NB4 (cell line): ENCODE measurements around the gene BAZ2A.

Experiments used
- DNase-seq: peaks from one replicate; pipeline ENCODE4 v3.0.0; 2010; ENCODE audit warnings: low read depth
- H3K4me3 ChIP-seq: one replicate; pipeline ENCODE4 v1.5.1; 2011; ENCODE audit warnings: mild to moderate bottlenecking, low read depth, low read length, moderate library complexity
- CTCF ChIP-seq: IDR thresholded peaks from one replicate; pipeline ENCODE4 v1.5.1; 2012; ENCODE audit warnings: low read depth, low read length
- MYC ChIP-seq: IDR thresholded peaks from 2 replicates; pipeline ENCODE4 v1.6.1; 2011; ENCODE audit warnings: low read depth, low read length
- POLR2A ChIP-seq: IDR thresholded peaks from 2 replicates; pipeline ENCODE4 v1.6.1; 2011; ENCODE audit warnings: mild to moderate bottlenecking; ENCODE audit not compliant: insufficient read length; ENCODE audit errors: extremely low read depth
- TF ChIP-seq, protein P1 (sequence below): IDR thresholded peaks from 2 replicates; pipeline ENCODE4 v1.6.1; 2011; ENCODE audit warnings: low read depth, low read length

The BAZ2A gene

GRCh38 chr12:56626701-56627100 is 3.4 kb downstream of the BAZ2A start:
- TF ChIP-seq CTCF (no peak), POLR2A (no peak), MYC (no peak)
- TF ChIP-seq, protein P1, sequence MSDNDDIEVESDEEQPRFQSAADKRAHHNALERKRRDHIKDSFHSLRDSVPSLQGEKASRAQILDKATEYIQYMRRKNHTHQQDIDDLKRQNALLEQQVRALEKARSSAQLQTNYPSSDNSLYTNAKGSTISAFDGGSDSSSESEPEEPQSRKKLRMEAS: no peak
- peak; percentile 29 for DNase-seq
- no peak overlapping the region for H3K4me3 ChIP-seq

GRCh38 chr12:56622535-56622934 is 7.6 kb downstream of the BAZ2A start:
- DNase-seq: no peak
- H3K4me3 ChIP-seq: no peak overlapping the region
- TF ChIP-seq CTCF: no peak
- TF ChIP-seq, protein P1: no peak
- TF ChIP-seq POLR2A: no peak
- no peak for TF ChIP-seq MYC

GRCh38 chr12:56616925-56617324 is 13.2 kb downstream of the BAZ2A start:
- TF ChIP-seq POLR2A: no peak
- TF ChIP-seq, protein P1: no peak
- no peak for TF ChIP-seq CTCF
- TF ChIP-seq MYC: no peak
- no peak for DNase-seq
- H3K4me3 ChIP-seq: no peak overlapping the region

GRCh38 chr12:56616244-56616643 is 13.9 kb downstream of the BAZ2A start:
- H3K4me3 ChIP-seq: no peak overlapping the region
- DNase-seq: no peak
- TF ChIP-seq CTCF (no peak), MYC (no peak), POLR2A (no peak)
- TF ChIP-seq, protein P1: no peak

DNA sequence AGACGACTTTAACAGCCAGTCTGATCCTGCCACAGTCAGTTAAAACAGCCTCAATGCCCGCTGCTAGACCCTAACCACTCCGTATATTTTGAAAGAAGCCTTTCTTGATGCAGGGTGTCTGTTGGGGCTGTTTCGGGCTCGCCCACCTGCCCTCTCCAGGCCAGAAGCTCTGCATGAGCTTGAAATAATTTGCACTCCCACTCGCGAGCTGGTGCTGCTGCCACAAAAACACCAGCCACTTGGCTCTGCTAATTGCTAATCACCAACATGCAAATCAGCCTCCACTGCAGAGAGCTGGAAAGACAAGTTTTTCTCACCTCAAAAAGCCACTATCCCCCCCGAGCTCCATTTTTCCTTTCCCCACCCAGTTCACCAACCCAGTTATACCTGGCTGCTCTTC is 15.5 kb downstream of the BAZ2A start:
- TF ChIP-seq POLR2A (no peak), MYC (no peak), CTCF (no peak)
- TF ChIP-seq, protein P1: no peak
- no peak overlapping the region for H3K4me3 ChIP-seq
- DNase-seq: no peak

DNA sequence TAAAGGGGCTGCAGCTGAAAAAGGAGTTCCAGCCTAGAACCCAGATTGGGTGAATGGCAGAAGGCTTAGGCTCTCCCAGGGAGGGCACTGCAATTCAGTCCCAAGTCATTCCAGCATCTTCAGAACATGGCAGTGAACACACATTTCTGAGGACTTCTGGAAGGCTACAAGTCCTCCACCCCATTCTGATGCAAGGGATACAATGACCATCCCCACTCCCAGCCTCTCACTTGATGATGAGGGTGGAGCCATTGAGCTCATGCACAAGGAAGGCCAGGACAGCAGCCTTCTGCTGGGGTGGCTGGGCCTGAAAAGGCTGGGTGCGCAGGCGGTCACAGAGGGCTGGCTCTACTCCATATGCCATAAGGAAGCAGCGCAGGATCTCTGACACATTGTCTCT is 25.8 kb downstream of the BAZ2A start:
- no peak for DNase-seq
- TF ChIP-seq CTCF: no peak
- TF ChIP-seq, protein P1: no peak
- TF ChIP-seq MYC: no peak
- no peak for TF ChIP-seq POLR2A
- H3K4me3 ChIP-seq: no peak overlapping the region
